ENCODE measurements around the gene ABHD17B. TPM values are rescaled to one million over a fixed set of nuclear protein-coding genes. Genes with fewer than 3 reads are reported as not detected.

The ABHD17B gene
- total and polyA plus RNA-seq, 7 donors = 8.4 to 68.3 (median 16.1) TPM

- TF ChIP-seq, protein P1, sequence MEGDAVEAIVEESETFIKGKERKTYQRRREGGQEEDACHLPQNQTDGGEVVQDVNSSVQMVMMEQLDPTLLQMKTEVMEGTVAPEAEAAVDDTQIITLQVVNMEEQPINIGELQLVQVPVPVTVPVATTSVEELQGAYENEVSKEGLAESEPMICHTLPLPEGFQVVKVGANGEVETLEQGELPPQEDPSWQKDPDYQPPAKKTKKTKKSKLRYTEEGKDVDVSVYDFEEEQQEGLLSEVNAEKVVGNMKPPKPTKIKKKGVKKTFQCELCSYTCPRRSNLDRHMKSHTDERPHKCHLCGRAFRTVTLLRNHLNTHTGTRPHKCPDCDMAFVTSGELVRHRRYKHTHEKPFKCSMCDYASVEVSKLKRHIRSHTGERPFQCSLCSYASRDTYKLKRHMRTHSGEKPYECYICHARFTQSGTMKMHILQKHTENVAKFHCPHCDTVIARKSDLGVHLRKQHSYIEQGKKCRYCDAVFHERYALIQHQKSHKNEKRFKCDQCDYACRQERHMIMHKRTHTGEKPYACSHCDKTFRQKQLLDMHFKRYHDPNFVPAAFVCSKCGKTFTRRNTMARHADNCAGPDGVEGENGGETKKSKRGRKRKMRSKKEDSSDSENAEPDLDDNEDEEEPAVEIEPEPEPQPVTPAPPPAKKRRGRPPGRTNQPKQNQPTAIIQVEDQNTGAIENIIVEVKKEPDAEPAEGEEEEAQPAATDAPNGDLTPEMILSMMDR (IDR thresholded peaks at IDR 0.05) = no peak
- no peaks in the 10 kb centered on the region for H3K36me3 ChIP-seq (ENCODE audit: insufficient read depth in 1 of 2, low read depth in 1 of 2)
- peak overlapping the region; percentile 96 for H3K27ac ChIP-seq
- H3K4me1 ChIP-seq = peaks cover 42% of the 10 kb centered on the region
- intact Hi-C loops (cut with DNase I) = loop anchor here in 1 of 2 donors (5.0 kb wide), 1 partner anchor 70 kb away; no protein-coding TSS in a partner anchor
- peak overlapping the region; percentile 98 for H3K4me3 ChIP-seq
- H3K27me3 ChIP-seq (ENCODE audit: insufficient read depth in 3 of 3, low read length in 2 of 3) = no peaks in the 10 kb centered on the region
- ATAC-seq (no peak), DNase-seq (peak in 1 of 2 donors; percentile 58)
- H3K9me3 ChIP-seq = no peaks in the 10 kb centered on the region
- WGBS, 3 donors = 0 to 1% (median 0%) methylated on average over 9 of the region's 9 CpGs
Measured at GRCh38 chr9:71911908-71912335, 929 bp upstream of the ABHD17B start.

GRCh38 chr9:71910650-71911060 is 338 bp downstream of the ABHD17B start:
- DNase-seq = no peak
- H3K36me3 ChIP-seq (ENCODE audit: insufficient read depth in 1 of 2, low read depth in 1 of 2) = no peaks in the 10 kb centered on the region
- H3K9me3 ChIP-seq = no peaks in the 10 kb centered on the region
- peaks cover 45% of the 10 kb centered on the region for H3K4me1 ChIP-seq
- TF ChIP-seq, protein P1 (IDR thresholded peaks at IDR 0.05) = no peak
- peak overlapping the region; percentile 98 for H3K4me3 ChIP-seq
- ATAC-seq = peak; percentile 39 to 68 (median 44)
- no peaks in the 10 kb centered on the region for H3K27me3 ChIP-seq (ENCODE audit: insufficient read depth in 3 of 3, low read length in 2 of 3)
- 0% methylated on average over 47 to 56 of the region's 56 CpGs for WGBS, 3 donors
- H3K27ac ChIP-seq = peak overlapping the region; percentile 96
- intact Hi-C loops (cut with DNase I) = loop anchor here in 1 of 2 donors (5.0 kb wide), 1 partner anchor 72 kb away; no protein-coding TSS in a partner anchor

DNA sequence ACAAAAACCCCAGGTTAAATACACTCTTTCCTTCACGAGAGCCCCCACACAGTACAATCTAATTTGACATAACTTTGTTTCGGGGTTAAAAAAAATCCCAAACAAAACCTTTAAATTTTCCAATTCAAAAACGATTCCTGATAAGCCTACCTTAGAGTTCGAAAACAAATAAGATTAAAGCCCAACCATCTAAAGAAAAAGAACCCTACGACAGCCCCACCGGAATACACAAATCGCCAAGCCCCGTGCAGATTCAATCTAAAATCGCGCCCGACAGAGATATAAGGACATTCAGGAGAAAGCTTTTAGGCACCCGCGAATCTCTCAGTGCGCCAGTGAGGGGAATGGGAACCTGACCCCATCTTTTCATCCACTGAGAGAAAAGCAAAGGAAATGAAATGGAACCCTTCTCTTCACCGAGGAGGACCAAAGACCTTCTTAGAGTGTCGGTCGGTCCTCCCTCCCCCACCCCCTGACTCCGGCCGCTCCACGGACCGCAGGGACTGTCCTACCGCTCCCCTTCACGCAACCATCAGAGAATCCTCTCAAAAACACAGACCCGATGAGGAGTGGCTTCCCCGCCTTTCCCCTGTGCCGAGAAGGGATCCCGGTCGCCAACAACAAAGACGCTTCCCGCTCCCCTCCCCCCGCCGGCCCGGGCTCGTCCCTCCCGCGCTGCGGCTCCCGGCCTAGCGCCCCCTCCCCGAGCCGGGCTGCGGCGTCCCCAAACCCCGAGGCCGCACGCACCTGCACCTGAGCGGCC is 925 bp downstream of the ABHD17B start:
- Histone ChIP-seq H3K27ac (peak overlapping the region; percentile 96), H3K9me3 (no peaks in the 10 kb centered on the region), H3K4me3 (peak overlapping the region; percentile 98), H3K36me3 (ENCODE audit: insufficient read depth in 1 of 2, low read depth in 1 of 2) (no peaks in the 10 kb centered on the region), H3K27me3 (ENCODE audit: insufficient read depth in 3 of 3, low read length in 2 of 3) (no peaks in the 10 kb centered on the region), H3K4me1 (peaks cover 47% of the 10 kb centered on the region)
- TF ChIP-seq, protein P1 (IDR thresholded peaks at IDR 0.05) = no peak
- 0 to 1% (median 0%) methylated on average over 32 to 47 of the region's 47 CpGs for WGBS, 3 donors
- ATAC-seq (peak; percentile 22 to 42 (median 38)), DNase-seq (peak; percentile 66 to 80)
- intact Hi-C loops (cut with DNase I) = loop anchor here in 1 of 2 donors (5.0 kb wide), 2 partner anchors 38 to 72 kb away; no protein-coding TSS in a partner anchor

- Histone ChIP-seq H3K27me3 (ENCODE audit: insufficient read depth in 3 of 3, low read length in 2 of 3) (no peaks in the 10 kb centered on the region), H3K4me1 (peaks cover 55% of the 10 kb centered on the region), H3K4me3 (peak overlapping the region; percentile 98), H3K27ac (peak overlapping the region; percentile 96), H3K9me3 (no peaks in the 10 kb centered on the region), H3K36me3 (ENCODE audit: insufficient read depth in 1 of 2, low read depth in 1 of 2) (no peaks in the 10 kb centered on the region)
- 25 to 41% (median 29%) methylated on average over 1 of the region's 1 CpG for WGBS, 3 donors
- TF ChIP-seq, protein P1 (IDR thresholded peaks at IDR 0.05) = no peak
- DNase-seq (no peak), ATAC-seq (no peak)
- intact Hi-C loops (cut with DNase I) = loop anchor here in 1 of 2 donors (5.0 kb wide), 1 partner anchor 37 kb away; no protein-coding TSS in a partner anchor
Measured at GRCh38 chr9:71908825-71909224, 2.2 kb downstream of the ABHD17B start.
